B cell (primary cell): ENCODE results near the gene ODF2. TPM values are rescaled to one million over a fixed set of nuclear protein-coding genes. Genes with fewer than 3 reads are reported as not detected.

Source experiments
- ATAC-seq: fragments of 200-7000 bp; cut with Tn5 transposase; one replicate; pipeline ENCODE4 v1.10.0; 2021; ENCODE audit warnings: low read depth, mild to moderate bottlenecking, moderate number of reproducible peaks, moderate library complexity
- CTCF ChIA-PET: fragments of 350-600 bp; sonication (Branson Sonifier 250); formaldehyde crosslinking; loops from one replicate; lab custom pipeline; 2021; ENCODE audit warnings: antibody characterized with exemption, inconsistent platforms; lab: Charles Lee
- POLR2A ChIA-PET: fragments of 350-600 bp; sonication (Branson Sonifier 250); formaldehyde crosslinking; loops from one replicate; lab custom pipeline; 2021; ENCODE audit warnings: antibody characterized with exemption; lab: Charles Lee
- DNase-seq: peaks from one replicate; pipeline ENCODE4 v3.0.0; 2013
- H2AFZ ChIP-seq: 2 replicates; pipeline ENCODE4 v1.6.1; 2012; ENCODE audit warnings: mild to moderate bottlenecking, low read depth, low read length; ENCODE audit not compliant: insufficient read depth, poor library complexity, severe bottlenecking
- H3K27ac ChIP-seq, 2 donors: 1 replicate in 1 of 2; 2 replicates in 1 of 2; pipeline ENCODE4 v1.5.1; 2012 to 2013; ENCODE audit warnings: low read length in 2 of 2, mild to moderate bottlenecking in 2 of 2, moderate library complexity in 1 of 2
- H3K27me3 ChIP-seq, 4 experiments: fragments of 200-600 bp in 1 of 4; sonication (generic) in 1 of 4; replicated peaks in 1 of 4; 1 replicate in 2 of 4; 2 replicates in 2 of 4; pipeline versions ENCODE4 v1.6.1 to v1.7.0; 2013 to 2016; ENCODE audit warnings: low read length in 3 of 4, mild to moderate bottlenecking in 2 of 4, mixed read lengths in 1 of 4, moderate library complexity in 1 of 4; ENCODE audit not compliant: insufficient read depth in 4 of 4, control insufficient read depth in 3 of 4; ENCODE audit errors: control extremely low read depth in 1 of 4
- H3K36me3 ChIP-seq, 2 experiments: replicated peaks in 1 of 2; 1 replicate in 1 of 2; 2 replicates in 1 of 2; pipeline versions ENCODE4 v1.6.1 to v1.7.1; 2013; ENCODE audit warnings: low read length in 1 of 2; ENCODE audit not compliant: insufficient read depth in 2 of 2, control insufficient read depth in 1 of 2; ENCODE audit errors: control extremely low read depth in 1 of 2, extremely low read depth in 1 of 2
- H3K4me1 ChIP-seq, 2 donors: fragments of 200-600 bp in 1 of 2; sonication (generic) in 1 of 2; 1 replicate in 1 of 2; 2 replicates in 1 of 2; pipeline versions ENCODE4 v1.5.1 to v1.6.1; 2013 to 2017; ENCODE audit warnings: low read length in 2 of 2; ENCODE audit not compliant: control insufficient read depth in 2 of 2, insufficient read depth in 2 of 2
- H3K4me2 ChIP-seq: replicated peaks from 2 replicates; pipeline ENCODE3; 2012; ENCODE audit warnings: mild to moderate bottlenecking, low read depth, low read length; ENCODE audit not compliant: poor library complexity, severe bottlenecking
- H3K4me3 ChIP-seq, 5 experiments: fragments of 200-600 bp in 1 of 5; sonication (generic) in 1 of 5; 1 replicate in 3 of 5; 2 replicates in 2 of 5; pipeline versions ENCODE4 v1.5.1 to v1.7.0; 2011 to 2016; ENCODE audit warnings: low read length in 4 of 5, mild to moderate bottlenecking in 4 of 5, low read depth in 2 of 5, control low read depth in 1 of 5, moderate library complexity in 1 of 5; ENCODE audit not compliant: insufficient read depth in 1 of 5; ENCODE audit errors: control extremely low read depth in 1 of 5, extremely low read depth in 1 of 5
- H3K79me2 ChIP-seq: fragments of 200-600 bp; sonication (generic); one replicate; pipeline ENCODE4 v1.6.0; 2016; ENCODE audit warnings: low read length; ENCODE audit not compliant: control insufficient read depth, insufficient read depth
- H3K9ac ChIP-seq: fragments of 200-600 bp; sonication (generic); 2 replicates; pipeline ENCODE4 v1.6.1; 2017; ENCODE audit warnings: mild to moderate bottlenecking, low read length, moderate library complexity
- H3K9me3 ChIP-seq, 3 donors: one replicate each; pipeline versions ENCODE4 v1.6.1 to v1.7.1; 2013; ENCODE audit warnings: low read length in 2 of 3; ENCODE audit not compliant: control insufficient read depth in 2 of 3, insufficient read depth in 1 of 3; ENCODE audit errors: control extremely low read depth in 1 of 3
- H4K20me1 ChIP-seq: 2 replicates; pipeline ENCODE4 v1.6.0; 2012; ENCODE audit warnings: mild to moderate bottlenecking, low read length; ENCODE audit not compliant: insufficient read depth, control insufficient read depth, poor library complexity, severe bottlenecking
- H3K27ac Mint-ChIP-seq: one replicate; pipeline ENCODE4 v1.8.0; 2021; ENCODE audit warnings: mixed read lengths
- H3K27me3 Mint-ChIP-seq: one replicate; pipeline ENCODE4 v1.8.0; 2021; ENCODE audit warnings: mixed read lengths
- H3K4me1 Mint-ChIP-seq: one replicate; pipeline ENCODE4 v1.8.0; 2021; ENCODE audit warnings: mixed read lengths
- H3K4me3 Mint-ChIP-seq: one replicate; pipeline ENCODE4 v1.8.0; 2021; ENCODE audit warnings: mixed read lengths
- H3K9me3 Mint-ChIP-seq: one replicate; pipeline ENCODE4 v1.8.0; 2022; ENCODE audit warnings: mixed read lengths; ENCODE audit not compliant: insufficient read depth
- EZH2 ChIP-seq: IDR thresholded peaks from 2 replicates; pipeline ENCODE4 v1.6.1; 2012; ENCODE audit warnings: borderline replicate concordance, low read depth, mild to moderate bottlenecking, moderate library complexity, low read length; ENCODE audit not compliant: insufficient read depth, poor library complexity, severe bottlenecking
- WGBS: methylation state at CpG from one replicate; pipeline ENCODE4 v1.1.5; 2013; ENCODE audit warnings: missing lambda C conversion rate; ENCODE audit not compliant: insufficient coverage; 5-methylcytosine and 5-hydroxymethylcytosine counted together
- intact Hi-C: fragments of 100-400 bp; cut with micrococcal nuclease; formaldehyde crosslinking; loops from one replicate; pipeline ENCODE4 v1.10.0; 2022
- polyA plus RNA-seq: library from polyadenylated mRNA; depleted of rRNA; stranded (reverse); fragments of >200 nt; gene quantifications from 2 replicates; pipeline ENCODE4 v1.2.3, GENCODE V29; 2012
- total RNA-seq, 2 donors: library from RNA; stranded (reverse); fragments of 120-200 nt in 1 of 2; gene quantifications; 1 replicate in 1 of 2; 2 replicates in 1 of 2; pipeline versions ENCODE4 v1.2.3 to v1.2.4, GENCODE V29; 2013 to 2022
- TF ChIP-seq, protein P1 (sequence below): fragments of 200-600 bp; IDR thresholded peaks from one replicate; pipeline ENCODE4 v1.8.0; 2022; ENCODE audit warnings: antibody characterized with exemption, mild to moderate bottlenecking

Gene ODF2
- total and polyA plus RNA-seq, 2 donors (not counting 1 experiment from before 2014, with no cell fraction given) = 30.1 to 42.9 TPM

DNA sequence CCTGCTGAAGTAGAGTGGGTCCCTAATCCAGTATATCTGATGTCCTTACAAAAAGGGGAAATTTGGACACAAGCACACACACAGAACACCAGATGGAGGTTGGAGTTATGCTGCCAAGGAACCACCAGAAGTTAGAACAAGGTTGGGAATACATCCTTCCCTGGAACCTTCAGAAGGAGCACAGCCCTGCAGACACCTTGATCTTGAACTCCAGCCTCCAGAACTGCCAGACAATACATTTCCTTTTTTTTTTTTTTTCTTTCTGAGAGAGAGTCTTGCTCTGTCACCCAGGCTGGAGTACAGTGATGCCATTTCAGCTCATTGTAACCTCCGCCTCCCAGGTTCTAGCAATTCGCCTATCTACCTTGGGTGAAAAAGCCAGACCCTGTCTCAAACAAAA, 7.1 kb upstream of the ODF2 start:
- H3K9me3 ChIP-seq = no peaks in the 10 kb centered on the region
- no peak overlapping the region for H3K27ac ChIP-seq
- no CpG with 5 or more reads among the region's 2 CpGs for WGBS
- ChIA-PET CTCF (interaction anchor here (1.1 kb wide), 1 partner anchor 12 kb away, joined by 3 read pairs; no protein-coding TSS in a partner anchor), POLR2A (no interaction called here)
- TF ChIP-seq, protein P1, sequence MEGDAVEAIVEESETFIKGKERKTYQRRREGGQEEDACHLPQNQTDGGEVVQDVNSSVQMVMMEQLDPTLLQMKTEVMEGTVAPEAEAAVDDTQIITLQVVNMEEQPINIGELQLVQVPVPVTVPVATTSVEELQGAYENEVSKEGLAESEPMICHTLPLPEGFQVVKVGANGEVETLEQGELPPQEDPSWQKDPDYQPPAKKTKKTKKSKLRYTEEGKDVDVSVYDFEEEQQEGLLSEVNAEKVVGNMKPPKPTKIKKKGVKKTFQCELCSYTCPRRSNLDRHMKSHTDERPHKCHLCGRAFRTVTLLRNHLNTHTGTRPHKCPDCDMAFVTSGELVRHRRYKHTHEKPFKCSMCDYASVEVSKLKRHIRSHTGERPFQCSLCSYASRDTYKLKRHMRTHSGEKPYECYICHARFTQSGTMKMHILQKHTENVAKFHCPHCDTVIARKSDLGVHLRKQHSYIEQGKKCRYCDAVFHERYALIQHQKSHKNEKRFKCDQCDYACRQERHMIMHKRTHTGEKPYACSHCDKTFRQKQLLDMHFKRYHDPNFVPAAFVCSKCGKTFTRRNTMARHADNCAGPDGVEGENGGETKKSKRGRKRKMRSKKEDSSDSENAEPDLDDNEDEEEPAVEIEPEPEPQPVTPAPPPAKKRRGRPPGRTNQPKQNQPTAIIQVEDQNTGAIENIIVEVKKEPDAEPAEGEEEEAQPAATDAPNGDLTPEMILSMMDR = no peak
- TF ChIP-seq EZH2 = no peak
- Mint-ChIP-seq H3K27me3 (no peaks in the 10 kb centered on the region), H3K4me1 (no peaks in the 10 kb centered on the region), H3K4me3 (no peak overlapping the region), H3K27ac (no peak overlapping the region), H3K9me3 (no peaks in the 10 kb centered on the region)
- H3K4me2 ChIP-seq = no peak overlapping the region
- H3K36me3 ChIP-seq = no peaks in the 10 kb centered on the region
- no peak overlapping the region for H2AFZ ChIP-seq
- ATAC-seq (no peak), DNase-seq (no peak)
- H3K4me1 ChIP-seq = no peaks in the 10 kb centered on the region
- no peaks in the 10 kb centered on the region for H4K20me1 ChIP-seq
- H3K9ac ChIP-seq = no peak overlapping the region
- H3K4me3 ChIP-seq = no peak overlapping the region
- H3K27me3 ChIP-seq = no peaks in the 10 kb centered on the region
- no peaks in the 10 kb centered on the region for H3K79me2 ChIP-seq
- intact Hi-C loops = no loop called here

DNA sequence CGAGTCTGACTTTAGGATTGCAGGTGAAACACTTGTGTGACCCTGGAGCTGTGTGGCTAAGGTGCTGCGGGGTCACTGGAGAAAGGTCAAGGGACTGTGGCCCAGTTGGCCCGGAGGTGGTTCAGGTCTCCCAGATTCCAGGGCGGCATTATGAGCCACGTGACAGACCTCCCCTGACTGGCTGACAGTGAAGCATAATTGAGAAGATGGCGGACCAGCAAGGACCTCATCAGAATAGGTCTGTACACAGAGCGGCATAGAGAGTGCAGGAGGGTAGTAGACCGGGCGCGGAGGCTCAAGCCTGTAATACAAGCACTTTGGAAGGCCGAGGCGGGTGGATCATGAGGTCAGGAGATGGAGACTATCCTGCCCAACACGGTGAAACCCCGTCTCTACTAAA, 815 bp upstream of the ODF2 start:
- Mint-ChIP-seq H3K4me1 (peaks cover 18% of the 10 kb centered on the region), H3K4me3 (peak overlapping the region; percentile 74), H3K27me3 (no peaks in the 10 kb centered on the region), H3K9me3 (no peaks in the 10 kb centered on the region), H3K27ac (peak overlapping the region; percentile 35)
- Histone ChIP-seq H3K79me2 (peaks cover 30% of the 10 kb centered on the region), H3K4me3 (no peak overlapping the region), H3K9me3 (no peaks in the 10 kb centered on the region), H3K4me2 (no peak overlapping the region), H3K27ac (no peak overlapping the region), H3K4me1 (peaks cover 8 to 13% of the 10 kb centered on the region in 2 donors), H3K36me3 (peaks cover 0 to 7% of the 10 kb centered on the region in 2 experiments), H2AFZ (no peak overlapping the region), H3K27me3 (no peaks in the 10 kb centered on the region), H3K9ac (no peak overlapping the region), H4K20me1 (peaks cover 22% of the 10 kb centered on the region)
- TF ChIP-seq, protein P1 = no peak
- TF ChIP-seq EZH2 = no peak
- CTCF ChIA-PET = interaction anchor here (0.6 to 1.7 kb wide), 4 partner anchors 17 to 321 kb away, joined by 3 to 5 read pairs (median 4); partner anchors contain the start of gene CERCAM
- intact Hi-C loops = loop anchor here (5.0 kb wide), 2 partner anchors 232 to 427 kb away; partner anchors contain the start of genes KYAT1, LRRC8A and SET
- DNase-seq (no peak), ATAC-seq (no peak)
- POLR2A ChIA-PET = interaction anchor here (1.6 kb wide), 1 partner anchor 34 kb away, joined by 5 read pairs; the partner anchor contains the start of gene CERCAM
- 95% methylated on average over 9 of the region's 14 CpGs for WGBS
